HEK293T (cell line): Measurements from ENCODE around the gene KLF12.

Experiments
- CTCF ChIA-PET: fragments of 350-600 bp; formaldehyde crosslinking; extraction: SDS; loops from one replicate; lab custom pipeline; 2021; ENCODE audit warnings: antibody characterized with exemption, inconsistent platforms; lab: Yijun Ruan, JAX
- POLR2A ChIA-PET: fragments of 350-600 bp; formaldehyde crosslinking; extraction: SDS; loops from one replicate; lab custom pipeline; 2020; ENCODE audit warnings: antibody characterized with exemption, inconsistent platforms; lab: Yijun Ruan, JAX
- DNase-seq: peaks from one replicate; pipeline ENCODE4 v3.0.0; 2012; ENCODE audit warnings: mixed read lengths; ENCODE audit errors: extremely low spot score
- ARNT ChIP-seq: fragments of 450-650 bp; IDR thresholded peaks from 2 replicates; pipeline ENCODE4 v1.6.1; 2017; ENCODE audit warnings: mild to moderate bottlenecking
- BHLHE40 ChIP-seq: fragments of 450-650 bp; IDR thresholded peaks from 2 replicates; pipeline ENCODE4 v1.6.1; 2016; ENCODE audit warnings: mild to moderate bottlenecking, moderate library complexity, borderline replicate concordance
- CTBP1 ChIP-seq: fragments of 450-650 bp; IDR thresholded peaks from 2 replicates; pipeline ENCODE4 v1.6.1; 2016; ENCODE audit warnings: borderline replicate concordance
- ELF4 ChIP-seq: fragments of 450-650 bp; IDR thresholded peaks from 2 replicates; pipeline ENCODE4 v1.6.1; 2017; ENCODE audit warnings: antibody characterized with exemption
- FOXA1 ChIP-seq: fragments of 450-650 bp; IDR thresholded peaks from 2 replicates; pipeline ENCODE4 v1.6.1; 2016; ENCODE audit warnings: mild to moderate bottlenecking
- FOXK2 ChIP-seq: fragments of 450-650 bp; IDR thresholded peaks from 2 replicates; pipeline ENCODE4 v1.6.1; 2016; ENCODE audit warnings: mild to moderate bottlenecking
- FOXM1 ChIP-seq: fragments of 450-650 bp; IDR thresholded peaks from 2 replicates; pipeline ENCODE4 v1.6.1; 2017; ENCODE audit warnings: mild to moderate bottlenecking, borderline replicate concordance
- HDGF ChIP-seq: fragments of 450-650 bp; IDR thresholded peaks from 2 replicates; pipeline ENCODE4 v1.6.1; 2017; ENCODE audit warnings: antibody characterized with exemption, borderline replicate concordance
- L3MBTL2 ChIP-seq: fragments of 450-650 bp; conservative IDR thresholded peaks from 2 replicates; pipeline ENCODE4 v1.6.1; 2016; ENCODE audit warnings: mild to moderate bottlenecking
- LEF1 ChIP-seq: fragments of 450-650 bp; IDR thresholded peaks from 2 replicates; pipeline ENCODE4 v1.6.1; 2017; ENCODE audit warnings: mild to moderate bottlenecking, borderline replicate concordance
- NFRKB ChIP-seq: fragments of 450-650 bp; IDR thresholded peaks from 2 replicates; pipeline ENCODE4 v1.6.1; 2016; ENCODE audit warnings: mild to moderate bottlenecking, moderate library complexity
- PKNOX1 ChIP-seq: fragments of 450-650 bp; IDR thresholded peaks from 2 replicates; pipeline ENCODE4 v1.6.1; 2016
- SP1 ChIP-seq: fragments of 450-650 bp; IDR thresholded peaks from 2 replicates; pipeline ENCODE4 v1.6.1; 2017
- SUZ12 ChIP-seq: fragments of 450-650 bp; IDR thresholded peaks from 2 replicates; pipeline ENCODE4 v1.6.1; 2016; ENCODE audit warnings: mild to moderate bottlenecking
- TARDBP ChIP-seq: fragments of 450-650 bp; IDR thresholded peaks from 2 replicates; pipeline ENCODE4 v1.6.1; 2016
- ZNF384 ChIP-seq: fragments of 450-650 bp; IDR thresholded peaks from 2 replicates; pipeline ENCODE4 v1.6.1; 2016

The KLF12 gene

GRCh38 chr13:74145249-74145975 is 11.2 kb upstream of the KLF12 start:
- DNase-seq, result no peak
- TF ChIP-seq NFRKB (no peak), FOXM1 (no peak), SP1 (no peak), L3MBTL2 (no peak), HDGF (no peak), SUZ12 (no peak), TARDBP (no peak), ZNF384 (no peak), FOXK2 (no peak), LEF1 (no peak), BHLHE40 (no peak), ARNT (no peak)
- CTCF ChIA-PET, result no interaction called here
- POLR2A ChIA-PET, result interaction anchor here (1.4 kb wide), 1 partner anchor 11 kb away, joined by 4 read pairs; the partner anchor contains the start of gene KLF12

- ChIA-PET POLR2A (no interaction called here), CTCF (no interaction called here)
- DNase-seq, result no peak
- TF ChIP-seq ZNF384 (no peak), FOXM1 (no peak), NFRKB (no peak), CTBP1 (no peak), SP1 (no peak), L3MBTL2 (no peak), ELF4 (no peak), ARNT (no peak), HDGF (no peak), BHLHE40 (no peak)
These were observed 10.1 kb upstream of the KLF12 start for GRCh38 chr13:74144269-74144668.

- CTCF ChIA-PET, result no interaction called here
- no peak for TF ChIP-seq ZNF384
- TF ChIP-seq NFRKB, result no peak
- TF ChIP-seq TARDBP, result no peak
- no peak for TF ChIP-seq LEF1
- POLR2A ChIA-PET, result no interaction called here
- no peak for DNase-seq
These were observed 8.1 kb upstream of the KLF12 start for GRCh38 chr13:74142257-74142656.

GRCh38 chr13:74138241-74138640 is 4.0 kb upstream of the KLF12 start:
- CTCF ChIA-PET, result no interaction called here
- TF ChIP-seq FOXA1 (no peak), SUZ12 (no peak), ARNT (no peak), PKNOX1 (no peak)
- POLR2A ChIA-PET, result no interaction called here
- DNase-seq, result no peak

GRCh38 chr13:74136084-74136658 is 2.0 kb upstream of the KLF12 start:
- ChIA-PET CTCF (interaction anchor here (0.6 to 0.9 kb wide), 4 partner anchors 150 to 529 kb away, joined by 3 to 4 read pairs (median 3); no protein-coding TSS in a partner anchor), POLR2A (interaction anchor here (0.6 to 2.9 kb wide), 7 partner anchors 17 to 299 kb away, joined by 3 to 17 read pairs (median 3); no protein-coding TSS in a partner anchor)
- peak; percentile 88 for TF ChIP-seq L3MBTL2
- no peak for TF ChIP-seq TARDBP
- DNase-seq, result peak; percentile 44

- DNase-seq, result peak; percentile 86
- TF ChIP-seq TARDBP (peak; percentile 63), FOXM1 (peak; percentile 69; the same call in 1 of the 2 replicates), PKNOX1 (no peak), CTBP1 (peak; percentile 27; the same call in 1 of the 2 replicates), BHLHE40 (no peak), NFRKB (no peak), ELF4 (peak; percentile 39; the same call in 1 of the 2 replicates), L3MBTL2 (no peak; the same call in 1 of the 2 replicates)
- POLR2A ChIA-PET, result interaction anchor here (0.6 to 2.9 kb wide), 8 partner anchors 18 to 298 kb away, joined by 3 to 17 read pairs (median 3); no protein-coding TSS in a partner anchor
- CTCF ChIA-PET, result interaction anchor here (0.7 to 0.9 kb wide), 2 partner anchors 151 to 287 kb away, joined by 3 read pairs; no protein-coding TSS in a partner anchor
These were observed 1.3 kb upstream of the KLF12 start for GRCh38 chr13:74135326-74136083.
